Measurements from ENCODE around the gene CST7. TPM values are rescaled to one million over a fixed set of nuclear protein-coding genes. Genes with fewer than 3 reads are reported as not detected.

CST7 gene
- 0.66 TPM for total RNA-seq
- long read RNA-seq, result 0 reads

- intact Hi-C loops (cut with micrococcal nuclease), result no loop called here
- Histone ChIP-seq H3K9me3 (replicated peaks) (peaks cover 23% of the 10 kb centered on the region), H3K27ac (replicated peaks) (no peak within 1 kb of the TSS), H3K27me3 (ENCODE audit: low read depth) (peaks cover 31% of the 10 kb centered on the region), H3K36me3 (no peaks in the 10 kb centered on the region), H3K4me1 (no peaks in the 10 kb centered on the region), H3K4me3 (no peak within 1 kb of the TSS)
- DNase-seq, result no peak
- no peak for TF ChIP-seq CTCF (IDR thresholded peaks at IDR 0.05; ENCODE audit: borderline replicate concordance)
These were observed at the start of gene CST7 for GRCh38 chr20:24948939-24949679. Gene CST7 (plus strand): TSS chr20:24949269. CDS start chr20:24949506, 237 bp downstream.

- no peak overlapping the region for H3K27ac ChIP-seq (replicated peaks)
- intact Hi-C loops (cut with micrococcal nuclease), result no loop called here
- DNase-seq, result no peak
- no peaks in the 10 kb centered on the region for H3K4me1 ChIP-seq
- H3K27me3 ChIP-seq (ENCODE audit: low read depth), result peaks cover 3% of the 10 kb centered on the region
- no peak overlapping the region for H3K4me3 ChIP-seq
- H3K36me3 ChIP-seq, result no peaks in the 10 kb centered on the region
- TF ChIP-seq CTCF (IDR thresholded peaks at IDR 0.05; ENCODE audit: borderline replicate concordance), result no peak
- peaks cover 36% of the 10 kb centered on the region for H3K9me3 ChIP-seq (replicated peaks)
These were observed 42.3 kb upstream of the CST7 start for GRCh38 chr20:24906806-24907205.

GRCh38 chr20:24908642-24909041 is 40.4 kb upstream of the CST7 start:
- DNase-seq, result no peak
- Histone ChIP-seq H3K36me3 (no peaks in the 10 kb centered on the region), H3K4me1 (no peaks in the 10 kb centered on the region), H3K4me3 (no peak overlapping the region), H3K27me3 (ENCODE audit: low read depth) (peaks cover 11% of the 10 kb centered on the region), H3K27ac (replicated peaks) (no peak overlapping the region), H3K9me3 (replicated peaks) (peaks cover 36% of the 10 kb centered on the region)
- no peak for TF ChIP-seq CTCF (IDR thresholded peaks at IDR 0.05; ENCODE audit: borderline replicate concordance)
- intact Hi-C loops (cut with micrococcal nuclease), result no loop called here

- Histone ChIP-seq H3K27ac (replicated peaks) (no peak overlapping the region), H3K9me3 (replicated peaks) (peaks cover 36% of the 10 kb centered on the region), H3K4me3 (no peak overlapping the region), H3K27me3 (ENCODE audit: low read depth) (peaks cover 11% of the 10 kb centered on the region), H3K36me3 (no peaks in the 10 kb centered on the region), H3K4me1 (no peaks in the 10 kb centered on the region)
- no peak for TF ChIP-seq CTCF (IDR thresholded peaks at IDR 0.05; ENCODE audit: borderline replicate concordance)
- intact Hi-C loops (cut with micrococcal nuclease), result no loop called here
- no peak for DNase-seq
These were observed 39.8 kb upstream of the CST7 start for GRCh38 chr20:24909086-24909780.

- peaks cover 35% of the 10 kb centered on the region for H3K9me3 ChIP-seq (replicated peaks)
- H3K27ac ChIP-seq (replicated peaks), result no peak overlapping the region
- DNase-seq, result no peak
- H3K4me3 ChIP-seq, result no peak overlapping the region
- no peak for TF ChIP-seq CTCF (IDR thresholded peaks at IDR 0.05; ENCODE audit: borderline replicate concordance)
- peaks cover 11% of the 10 kb centered on the region for H3K27me3 ChIP-seq (ENCODE audit: low read depth)
- intact Hi-C loops (cut with micrococcal nuclease), result no loop called here
- H3K4me1 ChIP-seq, result no peaks in the 10 kb centered on the region
- H3K36me3 ChIP-seq, result no peaks in the 10 kb centered on the region
These were observed 39.2 kb upstream of the CST7 start for GRCh38 chr20:24909861-24910260.

Data from left ventricle myocardium inferior (tissue), 1 donor.